H1 (cell line): ENCODE measurements around the gene FBLN5. TPM values are rescaled to one million over a fixed set of nuclear protein-coding genes. Genes with fewer than 3 reads are reported as not detected.

Experiments
- CTCF ChIA-PET: fragments of 300-600 bp; sonication (Branson Sonifier 250); formaldehyde crosslinking; loops from one replicate; lab custom pipeline; 2021; ENCODE audit not compliant: partially characterized antibody; lab: Charles Lee
- POLR2A ChIA-PET: fragments of 300-600 bp; sonication (Branson Sonifier 250); formaldehyde crosslinking; loops from one replicate; lab custom pipeline; 2021; ENCODE audit warnings: inconsistent platforms; ENCODE audit not compliant: partially characterized antibody; lab: Charles Lee
- DNase-seq, 2 experiments: peaks; one replicate each; pipeline versions ENCODE4 v3.0.0 to v3.0.0-alpha.2; 2010 to 2022; ENCODE audit warnings: low spot score in 2 of 2, low read depth in 1 of 2, mixed read lengths in 1 of 2
- FAIRE-seq: peaks from 2 replicates; lab custom pipeline; 2011; peaks lifted over from hg19 to GRCh38; lab: Jason Lieb, UNC
- H2AFZ ChIP-seq: 2 replicates; pipeline ENCODE4 v1.8.1; 2012; ENCODE audit warnings: low read length, inconsistent platforms
- H2AK5ac ChIP-seq: 2 replicates; pipeline ENCODE4 v1.6.1; 2013; ENCODE audit warnings: low read depth, low read length
- H2BK120ac ChIP-seq: replicated peaks from 2 replicates; pipeline ENCODE3; 2013; ENCODE audit warnings: low read depth, low read length, inconsistent platforms
- H2BK12ac ChIP-seq: 2 replicates; pipeline ENCODE4 v1.6.1; 2013; ENCODE audit warnings: low read depth, low read length
- H2BK15ac ChIP-seq: 2 replicates; pipeline ENCODE4 v1.6.1; 2013; ENCODE audit warnings: low read length
- H2BK20ac ChIP-seq: 2 replicates; pipeline ENCODE4 v1.6.1; 2013; ENCODE audit warnings: low read length
- H2BK5ac ChIP-seq: 2 replicates; pipeline ENCODE4 v1.6.1; 2013; ENCODE audit warnings: low read depth, low read length
- H3K14ac ChIP-seq: 2 replicates; pipeline ENCODE4 v1.6.1; 2013; ENCODE audit warnings: inconsistent platforms; ENCODE audit not compliant: insufficient read length
- H3K18ac ChIP-seq: 2 replicates; pipeline ENCODE4 v1.6.1; 2013; ENCODE audit warnings: low read length; ENCODE audit errors: extremely low read depth
- H3K23ac ChIP-seq: 2 replicates; pipeline ENCODE4 v1.6.1; 2013; ENCODE audit warnings: inconsistent platforms; ENCODE audit not compliant: insufficient read length
- H3K23me2 ChIP-seq: 2 replicates; pipeline ENCODE4 v1.6.1; 2013; ENCODE audit warnings: low read depth, low read length
- H3K27ac ChIP-seq: 2 replicates; pipeline ENCODE4 v1.6.1; 2011; ENCODE audit warnings: low read depth, low read length, inconsistent platforms
- H3K27me3 ChIP-seq, 4 experiments: replicated peaks in 1 of 4; 1 replicate in 1 of 4; 2 replicates in 3 of 4; pipeline versions ENCODE4 v1.6.1 to v1.8.1; 2011 to 2013; ENCODE audit warnings: low read length in 3 of 4, mild to moderate bottlenecking in 3 of 4, inconsistent platforms in 2 of 4, mixed read lengths in 2 of 4, moderate library complexity in 1 of 4; ENCODE audit not compliant: control insufficient read depth in 3 of 4, insufficient read depth in 3 of 4; ENCODE audit errors: extremely low read depth in 1 of 4
- H3K36me3 ChIP-seq, 4 experiments: 2 replicates each; pipeline versions ENCODE4 v1.6.1 to v1.8.1; 2011 to 2013; ENCODE audit warnings: mild to moderate bottlenecking in 4 of 4, low read length in 3 of 4, moderate library complexity in 2 of 4, control low read depth in 1 of 4, inconsistent platforms in 1 of 4; ENCODE audit not compliant: insufficient read depth in 4 of 4, control insufficient read depth in 2 of 4
- H3K4ac ChIP-seq: replicated peaks from 2 replicates; pipeline ENCODE3; 2013; ENCODE audit warnings: low read length, low read depth, mixed read lengths, inconsistent platforms; ENCODE audit not compliant: insufficient read length
- H3K4me1 ChIP-seq, 4 experiments: replicated peaks in 1 of 4; 1 replicate in 1 of 4; 2 replicates in 3 of 4; pipeline versions ENCODE4 v1.6.1 to v1.8.1; 2011 to 2013; ENCODE audit warnings: low read length in 3 of 4, inconsistent platforms in 2 of 4, mixed read lengths in 1 of 4; ENCODE audit not compliant: insufficient read depth in 4 of 4, control insufficient read depth in 3 of 4
- H3K4me2 ChIP-seq, 2 experiments: 2 replicates each; pipeline versions ENCODE4 v1.6.1 to v1.8.1; 2011 to 2013; ENCODE audit warnings: low read depth in 2 of 2, low read length in 2 of 2, control low read depth in 1 of 2, inconsistent platforms in 1 of 2, mild to moderate bottlenecking in 1 of 2; ENCODE audit not compliant: insufficient read depth in 1 of 2
- H3K4me3 ChIP-seq, 4 experiments: fragments of 200-600, 300-600 bp in 1 of 4; sonication (generic), shearing (Covaris generic), sonication (Bioruptor Twin) in 1 of 4; 2 replicates each; pipeline versions ENCODE4 v1.5.1 to v1.8.1; 2011 to 2016; ENCODE audit warnings: low read length in 4 of 4, low read depth in 3 of 4, control low read depth in 2 of 4, inconsistent platforms in 2 of 4, mild to moderate bottlenecking in 2 of 4, mixed read lengths in 1 of 4, moderate library complexity in 1 of 4; ENCODE audit not compliant: insufficient read depth in 2 of 4; ENCODE audit errors: extremely low read depth in 1 of 4
- H3K56ac ChIP-seq: replicated peaks from 2 replicates; pipeline ENCODE3; 2013; ENCODE audit warnings: low read depth, mild to moderate bottlenecking, mixed read lengths, low read length, inconsistent platforms; ENCODE audit not compliant: insufficient read length
- H3K79me1 ChIP-seq: 2 replicates; pipeline ENCODE4 v1.6.1; 2013; ENCODE audit warnings: low read depth, low read length, control low read depth
- H3K79me2 ChIP-seq, 2 experiments: 2 replicates each; pipeline versions ENCODE4 v1.6.1 to v1.8.1; 2012 to 2013; ENCODE audit warnings: low read length in 2 of 2, mild to moderate bottlenecking in 2 of 2, inconsistent platforms in 1 of 2; ENCODE audit not compliant: insufficient read depth in 2 of 2, control insufficient read depth in 1 of 2
- H3K9ac ChIP-seq, 4 experiments: replicated peaks in 1 of 4; 1 replicate in 1 of 4; 2 replicates in 3 of 4; pipeline versions ENCODE4 v1.6.1 to v1.8.1; 2011 to 2013; ENCODE audit warnings: low read depth in 3 of 4, low read length in 3 of 4, control low read depth in 2 of 4, mild to moderate bottlenecking in 2 of 4, moderate library complexity in 2 of 4, inconsistent platforms in 1 of 4; ENCODE audit errors: extremely low read depth in 1 of 4
- H3K9me3 ChIP-seq, 2 experiments: 2 replicates each; pipeline versions ENCODE4 v1.6.1 to v1.8.1; 2012 to 2013; ENCODE audit warnings: mild to moderate bottlenecking in 2 of 2, moderate library complexity in 2 of 2, control low read depth in 1 of 2, inconsistent platforms in 1 of 2, low read depth in 1 of 2, low read length in 1 of 2, mixed read lengths in 1 of 2; ENCODE audit not compliant: insufficient read depth in 2 of 2
- H4K20me1 ChIP-seq, 2 experiments: replicated peaks in 1 of 2; 2 replicates each; pipeline versions ENCODE3 to v1.8.1; 2011 to 2013; ENCODE audit warnings: inconsistent platforms in 2 of 2, low read length in 2 of 2, mild to moderate bottlenecking in 1 of 2; ENCODE audit not compliant: insufficient read depth in 2 of 2, control insufficient read depth in 1 of 2
- H4K5ac ChIP-seq: 2 replicates; pipeline ENCODE4 v1.6.1; 2013; ENCODE audit warnings: low read length, low read depth, mixed read lengths, inconsistent platforms; ENCODE audit not compliant: insufficient read length
- H4K8ac ChIP-seq: 2 replicates; pipeline ENCODE4 v1.8.0; 2013; ENCODE audit warnings: mild to moderate bottlenecking, moderate library complexity, low read length, inconsistent platforms; ENCODE audit not compliant: insufficient read depth; ENCODE audit errors: extremely low read depth
- H4K91ac ChIP-seq: replicated peaks from 2 replicates; pipeline ENCODE3; 2013; ENCODE audit warnings: low read length, mixed read lengths, inconsistent platforms; ENCODE audit not compliant: insufficient read length
- CBX5 ChIP-seq: fragments of 300-800, 300-1000 bp; sonication (generic); IDR thresholded peaks from 2 replicates; pipeline ENCODE4 v1.7.1; 2016; ENCODE audit warnings: antibody characterized with exemption, low read length, low read depth
- CTCF ChIP-seq, 3 experiments: IDR thresholded peaks; 1 replicate in 2 of 3; 2 replicates in 1 of 3; pipeline versions ENCODE4 v1.5.1 to v1.6.1; 2011; ENCODE audit warnings: low read length in 3 of 3, mild to moderate bottlenecking in 3 of 3, inconsistent platforms in 2 of 3, low read depth in 1 of 3, moderate library complexity in 1 of 3; ENCODE audit not compliant: insufficient read depth in 1 of 3; ENCODE audit errors: control extremely low read depth in 1 of 3
- MAFK ChIP-seq: IDR thresholded peaks from 2 replicates; pipeline ENCODE4 v1.6.1; 2012; ENCODE audit warnings: low read depth, mild to moderate bottlenecking, improper control_type of control experiment, low read length
- POLR2A ChIP-seq, 2 experiments: IDR thresholded peaks; 1 replicate in 1 of 2; 2 replicates in 1 of 2; pipeline ENCODE4 v1.6.1; 2011; ENCODE audit warnings: low read depth in 2 of 2, low read length in 2 of 2, mild to moderate bottlenecking in 2 of 2; ENCODE audit errors: control extremely low read depth in 1 of 2
- RAD21 ChIP-seq, 2 experiments: IDR thresholded peaks in 1 of 2; conservative IDR thresholded peaks in 1 of 2; 2 replicates each; pipeline ENCODE4 v1.6.1; 2011; ENCODE audit warnings: low read depth in 2 of 2, low read length in 2 of 2, improper control_type of control experiment in 1 of 2, inconsistent platforms in 1 of 2, mild to moderate bottlenecking in 1 of 2, moderate library complexity in 1 of 2
- RXRA ChIP-seq: IDR thresholded peaks from 2 replicates; pipeline ENCODE4 v1.6.1; 2011; ENCODE audit warnings: low read depth, mild to moderate bottlenecking, low read length, moderate library complexity; ENCODE audit not compliant: insufficient read depth
- SAP30 ChIP-seq: fragments of 300-600 bp; sonication (generic); IDR thresholded peaks from 2 replicates; pipeline ENCODE4 v1.7.1; 2012; ENCODE audit warnings: low read length, moderate library complexity, mild to moderate bottlenecking, inconsistent platforms; ENCODE audit not compliant: insufficient read depth, insufficient replicate concordance
- SIN3A ChIP-seq, 2 experiments: IDR thresholded peaks in 1 of 2; conservative IDR thresholded peaks in 1 of 2; 2 replicates each; pipeline ENCODE4 v1.6.1; 2011 to 2012; ENCODE audit warnings: low read length in 2 of 2, improper control_type of control experiment in 1 of 2, low read depth in 1 of 2, mild to moderate bottlenecking in 1 of 2
- SIRT6 ChIP-seq: IDR thresholded peaks from one replicate; pipeline ENCODE4 v1.7.1; 2012; ENCODE audit warnings: low read length, inconsistent platforms
- SRF ChIP-seq: IDR thresholded peaks from 2 replicates; pipeline ENCODE4 v1.6.1; 2011; ENCODE audit warnings: mild to moderate bottlenecking, low read depth, low read length, moderate library complexity
- TBP ChIP-seq: IDR thresholded peaks from 2 replicates; pipeline ENCODE4 v1.6.1; 2011; ENCODE audit warnings: low read depth, low read length, improper control_type of control experiment
- WGBS, 2 experiments: shearing (Covaris generic) in 1 of 2; methylation state at CpG; one replicate each; pipeline versions ENCODE4 v1.1.6 to v1.1.7; 2013 to 2015; ENCODE audit warnings: low lambda C conversion rate in 2 of 2, mixed read lengths in 2 of 2, inconsistent platforms in 1 of 2, low coverage in 1 of 2, missing lambda C conversion rate in 1 of 2; ENCODE audit not compliant: insufficient replicate concordance in 2 of 2, insufficient coverage in 1 of 2, insufficient read length in 1 of 2; ENCODE audit errors: extremely low coverage in 1 of 2, missing lambda C conversion rate in 1 of 2; 5-methylcytosine and 5-hydroxymethylcytosine counted together
- polyA plus RNA-seq, 7 experiments: library from polyadenylated mRNA; depleted of rRNA in 3 of 7; stranded (reverse) in 5 of 7; unstranded in 2 of 7; fragments of >200 nt in 5 of 7; fragments of 200-250 nt in 2 of 7; gene quantifications; 1 replicate in 5 of 7; 2 replicates in 1 of 7; 4 replicates in 1 of 7; pipeline versions ENCODE4 v1.2.1 to v1.2.3, GENCODE V29; 2011 to 2013; ENCODE audit warnings: missing spikeins in 2 of 7, mixed read lengths in 2 of 7
- total RNA-seq: library from RNA; stranded (reverse); fragmentation: NEBNext Ultra II Directional; extraction: Animal tissue kit (Norgen Biotek cat#: 25700); gene quantifications from 2 replicates; pipeline ENCODE4 v1.2.1, GENCODE V29; 2021

FBLN5 gene
- total and polyA plus RNA-seq, 2 of the 8 experiments (the other 6 are each of a cell fraction or from before 2014, with no cell fraction given) = 0.88 to 3.5 TPM

DNA sequence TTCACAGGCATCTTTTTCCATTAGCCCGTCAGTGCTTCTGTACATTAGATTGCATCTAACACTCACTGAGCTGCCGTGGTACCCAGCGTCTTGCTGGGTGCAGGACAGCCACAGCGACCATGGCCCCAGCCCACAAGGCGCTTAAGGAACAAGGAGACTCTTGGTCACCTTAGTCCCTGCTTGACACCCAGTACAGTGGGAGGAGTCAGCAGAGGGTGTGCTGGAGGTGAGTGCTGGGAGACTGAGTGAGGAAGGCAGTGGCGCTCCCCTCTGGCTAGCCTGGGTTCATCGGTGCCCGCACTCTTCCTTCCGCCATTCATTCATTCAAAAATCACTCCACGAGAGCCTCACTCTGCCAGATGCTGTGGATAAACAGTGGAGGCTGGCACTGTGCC, 21.8 kb downstream of the FBLN5 start:
- H4K91ac ChIP-seq = no peak overlapping the region
- H3K36me3 ChIP-seq = no peaks in the 10 kb centered on the region
- H2BK12ac ChIP-seq = no peak overlapping the region
- H3K79me2 ChIP-seq = no peaks in the 10 kb centered on the region
- FAIRE-seq (no peak), DNase-seq (no peak)
- H3K18ac ChIP-seq = no peak overlapping the region
- H3K9ac ChIP-seq = no peak overlapping the region
- no peak overlapping the region for H2AFZ ChIP-seq
- no peaks in the 10 kb centered on the region for H3K23me2 ChIP-seq
- no peak overlapping the region for H3K23ac ChIP-seq
- H2BK20ac ChIP-seq = no peak overlapping the region
- CTCF ChIA-PET = interaction anchor here (0.6 to 1.7 kb wide), 6 partner anchors 15 to 420 kb away, joined by 3 to 8 read pairs (median 4); no protein-coding TSS in a partner anchor
- H2BK5ac ChIP-seq = no peak overlapping the region
- H3K27me3 ChIP-seq = no peaks in the 10 kb centered on the region
- no peak overlapping the region for H3K56ac ChIP-seq
- H3K4me2 ChIP-seq = no peak overlapping the region
- no peak overlapping the region for H4K5ac ChIP-seq
- no peak overlapping the region for H2AK5ac ChIP-seq
- H3K27ac ChIP-seq = no peak overlapping the region
- 85% methylated on average over 6 of the region's 10 CpGs; no CpG with 5 or more reads in 1 of the 2 experiments for WGBS, 2 experiments
- no peak overlapping the region for H3K14ac ChIP-seq
- no peak overlapping the region; the same call in 1 of the 2 replicates for H4K8ac ChIP-seq
- H3K79me1 ChIP-seq = no peaks in the 10 kb centered on the region
- H4K20me1 ChIP-seq = no peaks in the 10 kb centered on the region
- H2BK15ac ChIP-seq = no peak overlapping the region
- H3K4me3 ChIP-seq = no peak overlapping the region
- POLR2A ChIA-PET = interaction anchor here (0.6 to 1.0 kb wide), 2 partner anchors 18 to 20 kb away, joined by 3 read pairs; no protein-coding TSS in a partner anchor
- no peak overlapping the region for H3K4ac ChIP-seq
- H3K4me1 ChIP-seq = 0 out of 7 replicates have a peak, but pooled peaks cover 0 to 3% (median 0%) of the 10 kb centered on the region in 4 experiments
- H3K9me3 ChIP-seq = no peaks in the 10 kb centered on the region
- H2BK120ac ChIP-seq = no peak overlapping the region
- TF ChIP-seq SRF = no peak
- no peak for TF ChIP-seq SAP30
- no peak for TF ChIP-seq SIRT6
- peak in 2 of 3 experiments; percentile 8 to 10; a peak in 2 of 4 replicates for TF ChIP-seq CTCF (IDR thresholded peaks at IDR 0.05; ENCODE audit: control extremely low read depth in 1 of 3, insufficient read depth in 1 of 3, low read depth in 1 of 3, low read length in 3 of 3)
- no peak for TF ChIP-seq RXRA
- TF ChIP-seq TBP = no peak
- peak; percentile 13; a peak in 2 of 4 replicates for TF ChIP-seq RAD21 (IDR thresholded peaks at IDR 0.05 in 1 of 2, conservative IDR thresholded peaks at IDR 0.05 in 1 of 2; ENCODE audit: low read depth in 2 of 2, low read length in 2 of 2)
- TF ChIP-seq MAFK = no peak
- TF ChIP-seq CBX5 = no peak
- no peak for TF ChIP-seq POLR2A (IDR thresholded peaks at IDR 0.05; ENCODE audit: control extremely low read depth in 1 of 2, low read depth in 2 of 2, low read length in 2 of 2)
- no peak for TF ChIP-seq SIN3A (conservative IDR thresholded peaks at IDR 0.05 in 1 of 2, IDR thresholded peaks at IDR 0.05 in 1 of 2; ENCODE audit: low read depth in 1 of 2, low read length in 2 of 2)
